ENCODE measurements around the gene NUPR1.
"Not testable (repeated sequence)": the region's sequence is repeated elsewhere in the genome, so short reads cannot be mapped to it uniquely, and the experiment has no call there.

NUPR1 gene

GRCh38 chr16:28503470-28504259 lies 35.1 kb downstream of the NUPR1 start:
- DNase-seq, result no peak
- intact Hi-C loops (cut with DNase I), result no loop called here

GRCh38 chr16:28502290-28502689 lies 36.5 kb downstream of the NUPR1 start:
- intact Hi-C loops (cut with DNase I), result no loop called here
- no peak for DNase-seq

- intact Hi-C loops (cut with DNase I), result no loop called here
- no peak for DNase-seq
These were observed 37.2 kb downstream of the NUPR1 start for GRCh38 chr16:28501258-28502232.

GRCh38 chr16:28500476-28501180 lies 38.1 kb downstream of the NUPR1 start:
- intact Hi-C loops (cut with DNase I); DNase-seq: not testable (repeated sequence)

GRCh38 chr16:28499854-28500253 lies 38.9 kb downstream of the NUPR1 start:
- intact Hi-C loops (cut with DNase I), result no loop called here
- no peak for DNase-seq

- intact Hi-C loops (cut with DNase I), result no loop called here
- no peak for DNase-seq
These were observed 40.0 kb downstream of the NUPR1 start for GRCh38 chr16:28498666-28499381.

GRCh38 chr16:28497861-28498599 lies 40.7 kb downstream of the NUPR1 start:
- intact Hi-C loops (cut with DNase I), result no loop called here
- DNase-seq, result no peak

GRCh38 chr16:28497386-28497785 lies 41.4 kb downstream of the NUPR1 start:
- no peak for DNase-seq
- intact Hi-C loops (cut with DNase I), result no loop called here

GRCh38 chr16:28496844-28497243 lies 41.9 kb downstream of the NUPR1 start:
- intact Hi-C loops (cut with DNase I), result no loop called here
- no peak for DNase-seq

- no peak for DNase-seq
- intact Hi-C loops (cut with DNase I), result no loop called here
These were observed 42.7 kb downstream of the NUPR1 start for GRCh38 chr16:28495795-28496749.

GRCh38 chr16:28495098-28495793 lies 43.5 kb downstream of the NUPR1 start:
- intact Hi-C loops (cut with DNase I), result no loop called here
- peak in 1 of 42 donors; percentile 22 for DNase-seq

- peak in 30 of 42 donors; percentile 10 to 63 (median 33) for DNase-seq
- intact Hi-C loops (cut with DNase I), result no loop called here
These were observed 44.5 kb downstream of the NUPR1 start, which contains the start of gene APOBR for GRCh38 chr16:28494121-28494851. TSS of gene APOBR (plus strand) at chr16:28494643. CDS start at chr16:28494682, 39 bp downstream.

- intact Hi-C loops (cut with DNase I), result loop anchor here (2.0 kb wide), 1 partner anchor 62 kb away; no protein-coding TSS in a partner anchor
- DNase-seq, result peak in 1 of 42 donors; percentile 48
These were observed 46.3 kb downstream of the NUPR1 start for GRCh38 chr16:28492511-28492910.

- DNase-seq, result peak; percentile 90 to 98 (median 96)
- intact Hi-C loops (cut with DNase I), result loop anchor here (2.0 kb wide), 1 partner anchor 63 kb away; no protein-coding TSS in a partner anchor
These were observed 46.8 kb downstream of the NUPR1 start, which contains the start of gene CLN3 for GRCh38 chr16:28491970-28492474. TSS of gene CLN3 (minus strand) at chr16:28492074. CDS start at chr16:28491759, 315 bp downstream.
